Body of pancreas (tissue), 4 donors: Measurements from ENCODE around the gene ETFA. TPM values are rescaled to one million over a fixed set of nuclear protein-coding genes. Genes with fewer than 3 reads are reported as not detected.

Experiments
- ATAC-seq: fragments of 150-250 bp; one replicate; pipeline ENCODE4 v1.9.1; 2016
- DNase-seq, 4 donors: peaks; one replicate each; pipeline ENCODE4 v3.0.0-alpha.2; 2019
- H3K27ac ChIP-seq, 4 donors: fragments of 200-600 bp; sonication (generic); 1 replicate in 3 of 4; 2 replicates in 1 of 4; pipeline versions ENCODE4 v1.5.1 to v1.6.1; 2016 to 2019; ENCODE audit warnings: mild to moderate bottlenecking in 1 of 4, mixed read lengths in 1 of 4, moderate library complexity in 1 of 4
- H3K27me3 ChIP-seq, 2 donors: fragments of 200-600 bp; sonication (generic); one replicate each; pipeline ENCODE4 v1.6.0; 2016; ENCODE audit warnings: mild to moderate bottlenecking in 1 of 2
- H3K36me3 ChIP-seq, 2 donors: fragments of 200-600 bp; sonication (generic); replicated peaks in 1 of 2; 2 replicates each; pipeline ENCODE4 v1.5.1; 2016; ENCODE audit warnings: low read depth in 2 of 2; ENCODE audit not compliant: insufficient read depth in 1 of 2
- H3K4me1 ChIP-seq: fragments of 200-600 bp; sonication (generic); one replicate; pipeline ENCODE4 v1.6.0; 2016
- H3K4me3 ChIP-seq, 2 donors: fragments of 200-600 bp; sonication (generic); 1 replicate in 1 of 2; 2 replicates in 1 of 2; pipeline ENCODE4 v1.5.1; 2016 to 2019
- H3K9me3 ChIP-seq, 3 donors: fragments of 200-600 bp; sonication (generic); 1 replicate in 2 of 3; 2 replicates in 1 of 3; pipeline ENCODE4 v1.5.1; 2016
- POLR2A ChIP-seq, 3 donors: fragments of 450-650 bp; IDR thresholded peaks; one replicate each; pipeline ENCODE4 v1.6.1; 2016; ENCODE audit warnings: antibody characterized with exemption in 3 of 3, mild to moderate bottlenecking in 2 of 3
- WGBS, 2 donors: methylation state at CpG; one replicate each; pipeline ENCODE4 v1.1.5; 2017; 5-methylcytosine and 5-hydroxymethylcytosine counted together
- intact Hi-C: fragments of 100-400 bp; cut with DNase I; formaldehyde crosslinking; loops from one replicate; pipeline ENCODE4 v1.15.1; 2023
- total RNA-seq, 2 donors: library from RNA; depleted of rRNA; stranded (reverse); fragments of >200 nt; gene quantifications; one replicate each; pipeline ENCODE4 v1.1.0, GENCODE V29; 2016
- TF ChIP-seq, protein P1 (sequence below), 7 experiments: fragments of 450-650 bp in 4 of 7; fragments of 200-600 bp in 3 of 7; sonication (generic) in 3 of 7; IDR thresholded peaks; one replicate each; pipeline ENCODE4 v1.5.1; 2016 to 2019; ENCODE audit warnings: antibody characterized with exemption in 7 of 7

Gene ETFA
- total RNA-seq, 2 donors from 2014 or later = 38.6 to 62.8 TPM

DNA sequence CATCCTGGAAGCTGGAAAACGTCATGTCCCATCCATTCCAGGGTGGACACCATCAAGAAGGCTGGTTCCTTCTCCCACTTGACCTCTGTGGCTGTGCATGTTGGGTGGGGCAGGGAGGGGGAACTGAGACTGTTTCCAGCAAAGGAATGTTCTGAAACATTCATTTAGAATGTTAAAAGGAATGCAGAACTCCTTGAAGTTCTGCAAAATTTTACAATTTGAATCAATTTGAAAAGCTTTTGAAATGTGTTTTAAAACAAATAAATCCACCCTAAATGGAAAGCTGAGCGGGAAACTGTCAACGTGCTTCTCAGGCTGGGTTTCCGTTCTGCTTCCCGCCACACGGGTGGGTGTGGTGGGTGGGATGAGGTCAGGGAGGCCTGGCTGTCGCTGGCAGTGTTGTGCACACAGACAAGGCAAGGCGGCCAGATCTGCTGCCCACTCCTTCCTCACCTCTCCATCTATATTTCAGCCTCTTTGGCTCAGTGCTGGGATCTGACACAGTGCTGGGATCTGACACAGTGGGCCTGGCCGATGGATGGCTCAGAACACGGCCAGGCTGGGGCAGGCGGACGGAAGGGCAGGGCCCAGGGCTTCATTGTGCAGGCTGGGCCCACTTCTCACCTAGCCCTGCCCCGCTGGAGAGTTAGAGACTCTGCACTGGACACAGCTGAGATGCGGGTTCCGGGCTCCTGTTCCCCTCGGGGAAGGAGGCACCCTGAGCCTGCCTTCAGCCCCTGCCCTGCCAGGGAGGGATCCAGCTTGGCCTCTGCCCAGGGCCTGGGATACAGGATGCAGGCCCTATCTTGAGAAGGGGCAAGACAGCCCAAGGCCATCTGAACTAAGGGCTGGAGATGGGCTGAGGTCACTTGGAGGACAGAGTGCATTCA lies 141.1 kb downstream of the ETFA start:
- ATAC-seq (no peak), DNase-seq (no peak)
- TF ChIP-seq, protein P1, sequence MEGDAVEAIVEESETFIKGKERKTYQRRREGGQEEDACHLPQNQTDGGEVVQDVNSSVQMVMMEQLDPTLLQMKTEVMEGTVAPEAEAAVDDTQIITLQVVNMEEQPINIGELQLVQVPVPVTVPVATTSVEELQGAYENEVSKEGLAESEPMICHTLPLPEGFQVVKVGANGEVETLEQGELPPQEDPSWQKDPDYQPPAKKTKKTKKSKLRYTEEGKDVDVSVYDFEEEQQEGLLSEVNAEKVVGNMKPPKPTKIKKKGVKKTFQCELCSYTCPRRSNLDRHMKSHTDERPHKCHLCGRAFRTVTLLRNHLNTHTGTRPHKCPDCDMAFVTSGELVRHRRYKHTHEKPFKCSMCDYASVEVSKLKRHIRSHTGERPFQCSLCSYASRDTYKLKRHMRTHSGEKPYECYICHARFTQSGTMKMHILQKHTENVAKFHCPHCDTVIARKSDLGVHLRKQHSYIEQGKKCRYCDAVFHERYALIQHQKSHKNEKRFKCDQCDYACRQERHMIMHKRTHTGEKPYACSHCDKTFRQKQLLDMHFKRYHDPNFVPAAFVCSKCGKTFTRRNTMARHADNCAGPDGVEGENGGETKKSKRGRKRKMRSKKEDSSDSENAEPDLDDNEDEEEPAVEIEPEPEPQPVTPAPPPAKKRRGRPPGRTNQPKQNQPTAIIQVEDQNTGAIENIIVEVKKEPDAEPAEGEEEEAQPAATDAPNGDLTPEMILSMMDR (IDR thresholded peaks at IDR 0.05) = no peak
- TF ChIP-seq POLR2A (IDR thresholded peaks at IDR 0.05) = no peak
- H3K4me1 ChIP-seq = no peaks in the 10 kb centered on the region
- intact Hi-C loops = no loop called here
- H3K4me3 ChIP-seq = no peak overlapping the region
- WGBS, 2 donors = 77 to 87% methylated on average over 12 to 16 of the region's 16 CpGs
- H3K36me3 ChIP-seq = no peaks in the 10 kb centered on the region
- H3K27ac ChIP-seq = no peak overlapping the region
- H3K27me3 ChIP-seq = no peaks in the 10 kb centered on the region
- H3K9me3 ChIP-seq = no peaks in the 10 kb centered on the region

DNA sequence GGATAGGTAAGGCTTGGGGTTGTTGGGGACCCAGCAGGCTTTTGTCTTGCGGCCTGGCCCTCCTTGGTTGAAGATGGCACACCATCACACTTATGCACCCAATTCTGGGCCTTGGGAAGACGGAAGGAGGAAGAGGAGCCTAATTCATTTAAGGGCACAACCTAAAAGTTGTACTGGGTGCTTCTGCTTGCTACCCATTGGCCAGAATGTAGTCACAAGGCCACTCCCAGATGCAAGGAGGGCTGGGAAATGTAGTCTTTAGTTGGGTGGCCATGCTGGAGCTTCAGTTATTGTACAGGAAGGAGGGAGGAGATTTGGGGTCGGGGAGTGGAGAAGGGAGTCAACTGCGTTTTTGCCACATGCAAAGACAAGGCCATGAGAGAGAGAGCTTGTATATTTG lies 142.3 kb downstream of the ETFA start:
- no peak for TF ChIP-seq POLR2A (IDR thresholded peaks at IDR 0.05)
- TF ChIP-seq, protein P1 (IDR thresholded peaks at IDR 0.05) = no peak
- ATAC-seq = no peak
- Histone ChIP-seq H3K36me3 (no peaks in the 10 kb centered on the region), H3K9me3 (no peaks in the 10 kb centered on the region), H3K27ac (no peak overlapping the region), H3K27me3 (no peaks in the 10 kb centered on the region), H3K4me3 (no peak overlapping the region), H3K4me1 (peaks cover 5% of the 10 kb centered on the region)
- 90% methylated on average over 4 of the region's 4 CpGs for WGBS, 2 donors
- intact Hi-C loops = no loop called here
- DNase-seq = no peak

DNA sequence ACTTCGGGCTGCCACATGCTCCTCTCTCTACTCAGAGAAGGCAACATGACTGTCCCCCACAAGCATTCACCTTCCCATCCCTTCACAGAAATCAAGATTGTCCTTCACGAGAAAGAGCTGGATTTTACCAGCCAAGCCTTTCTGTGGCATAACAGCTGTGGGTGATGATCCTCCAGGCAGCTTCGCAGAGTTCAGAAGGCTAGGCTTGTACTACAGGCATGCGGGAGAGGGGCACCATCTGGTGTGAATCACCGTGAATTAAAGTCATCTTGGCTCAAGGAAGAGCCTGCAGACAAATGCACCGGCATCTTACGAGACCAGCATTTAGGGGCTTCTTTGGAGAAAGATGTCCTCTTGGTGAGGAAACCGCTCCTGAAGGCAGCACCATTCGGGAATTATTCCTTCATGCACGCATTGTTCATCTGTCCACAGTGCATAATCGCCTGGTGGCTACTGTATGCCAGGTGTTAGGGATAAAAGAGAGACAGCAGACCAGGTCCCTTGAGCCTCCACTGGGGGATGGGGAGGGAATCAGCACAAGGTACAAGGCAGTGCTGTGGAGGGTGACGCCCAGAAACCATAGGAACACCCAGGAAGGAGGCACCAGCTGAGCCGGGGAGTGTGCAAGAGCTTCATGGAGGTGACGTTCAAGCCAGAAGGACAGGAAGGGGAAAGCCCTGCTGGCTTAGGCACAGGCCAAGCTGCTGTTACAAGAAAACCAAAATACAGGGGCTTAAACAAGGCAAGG lies 142.9 kb downstream of the ETFA start:
- H3K36me3 ChIP-seq = no peaks in the 10 kb centered on the region
- H3K4me1 ChIP-seq = peaks cover 11% of the 10 kb centered on the region
- WGBS, 2 donors = 92 to 95% methylated on average over 13 to 14 of the region's 14 CpGs
- DNase-seq (no peak), ATAC-seq (no peak)
- intact Hi-C loops = no loop called here
- no peak overlapping the region for H3K27ac ChIP-seq
- H3K27me3 ChIP-seq = no peaks in the 10 kb centered on the region
- H3K4me3 ChIP-seq = no peak overlapping the region
- TF ChIP-seq, protein P1 (IDR thresholded peaks at IDR 0.05) = no peak
- no peak for TF ChIP-seq POLR2A (IDR thresholded peaks at IDR 0.05)
- no peaks in the 10 kb centered on the region for H3K9me3 ChIP-seq

DNA sequence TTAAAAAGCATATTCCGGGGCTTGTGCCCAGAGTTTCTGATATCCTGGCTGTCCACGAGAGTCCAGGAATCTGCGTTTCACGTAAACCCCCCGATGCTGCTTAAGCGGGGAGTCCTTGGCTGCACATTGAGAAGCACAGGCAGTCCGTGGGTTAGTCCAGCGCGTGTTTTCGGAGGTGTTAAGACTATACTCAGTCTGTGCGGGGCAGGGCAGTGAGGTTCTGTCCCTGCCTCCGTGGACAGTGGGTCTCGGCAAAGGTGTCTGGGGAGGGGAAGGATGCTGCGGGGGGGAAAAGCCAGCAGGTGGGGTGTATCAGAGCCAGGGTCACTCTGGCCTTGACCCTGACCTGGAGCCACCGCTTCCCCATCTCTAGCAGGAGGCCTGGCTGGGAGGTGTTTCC lies 145.3 kb downstream of the ETFA start:
- Histone ChIP-seq H3K4me3 (no peak overlapping the region), H3K27ac (no peak overlapping the region), H3K9me3 (no peaks in the 10 kb centered on the region), H3K36me3 (no peaks in the 10 kb centered on the region), H3K4me1 (peaks cover 35% of the 10 kb centered on the region), H3K27me3 (no peaks in the 10 kb centered on the region)
- DNase-seq (no peak), ATAC-seq (no peak)
- intact Hi-C loops = no loop called here
- no peak for TF ChIP-seq POLR2A (IDR thresholded peaks at IDR 0.05)
- WGBS, 2 donors = 91 to 92% methylated on average over 15 of the region's 15 CpGs

Other genes starting within 250 kb of the ETFA start
- gene ISL2, start 25.3 kb upstream of the ETFA start, total RNA-seq = not detected